Peyer's patch (tissue), 4 donors: ENCODE results near the gene SLC4A3.

Experiments
- POLR2A ChIP-seq, 2 donors: fragments of 450-650 bp; IDR thresholded peaks; one replicate each; pipeline ENCODE4 v1.5.1; 2017; ENCODE audit warnings: antibody characterized with exemption in 2 of 2, mild to moderate bottlenecking in 2 of 2, moderate library complexity in 2 of 2
- TF ChIP-seq, protein P1 (sequence below), 6 experiments: fragments of 450-650 bp in 4 of 6; fragments of 200-600 bp in 2 of 6; sonication (generic) in 1 of 6; IDR thresholded peaks; one replicate each; pipeline ENCODE4 v1.5.1; 2017 to 2019; ENCODE audit warnings: antibody characterized with exemption in 6 of 6, mild to moderate bottlenecking in 3 of 6, moderate library complexity in 1 of 6

DNA sequence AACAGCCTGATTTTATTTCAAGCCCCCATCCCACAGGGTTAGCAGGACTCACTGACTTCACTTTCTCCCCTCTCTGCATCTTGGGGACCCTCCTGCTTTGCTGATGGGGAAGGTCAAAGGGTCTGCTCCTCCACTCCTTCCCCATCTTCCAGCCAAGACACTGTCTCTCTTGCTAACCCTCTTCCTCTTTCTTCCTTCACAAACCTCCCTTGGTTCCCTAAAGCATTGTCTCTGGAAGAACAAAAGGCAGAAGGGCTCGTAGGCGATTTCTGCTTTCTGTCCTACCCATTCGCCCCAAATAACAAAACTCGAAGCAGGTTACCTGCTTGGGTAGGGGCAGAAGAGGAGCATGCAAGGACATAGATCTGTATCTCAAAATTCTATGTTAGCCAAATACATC is 5.5 kb upstream of the SLC4A3 start:
- no peak for TF ChIP-seq POLR2A (IDR thresholded peaks at IDR 0.05)
- TF ChIP-seq, protein P1, sequence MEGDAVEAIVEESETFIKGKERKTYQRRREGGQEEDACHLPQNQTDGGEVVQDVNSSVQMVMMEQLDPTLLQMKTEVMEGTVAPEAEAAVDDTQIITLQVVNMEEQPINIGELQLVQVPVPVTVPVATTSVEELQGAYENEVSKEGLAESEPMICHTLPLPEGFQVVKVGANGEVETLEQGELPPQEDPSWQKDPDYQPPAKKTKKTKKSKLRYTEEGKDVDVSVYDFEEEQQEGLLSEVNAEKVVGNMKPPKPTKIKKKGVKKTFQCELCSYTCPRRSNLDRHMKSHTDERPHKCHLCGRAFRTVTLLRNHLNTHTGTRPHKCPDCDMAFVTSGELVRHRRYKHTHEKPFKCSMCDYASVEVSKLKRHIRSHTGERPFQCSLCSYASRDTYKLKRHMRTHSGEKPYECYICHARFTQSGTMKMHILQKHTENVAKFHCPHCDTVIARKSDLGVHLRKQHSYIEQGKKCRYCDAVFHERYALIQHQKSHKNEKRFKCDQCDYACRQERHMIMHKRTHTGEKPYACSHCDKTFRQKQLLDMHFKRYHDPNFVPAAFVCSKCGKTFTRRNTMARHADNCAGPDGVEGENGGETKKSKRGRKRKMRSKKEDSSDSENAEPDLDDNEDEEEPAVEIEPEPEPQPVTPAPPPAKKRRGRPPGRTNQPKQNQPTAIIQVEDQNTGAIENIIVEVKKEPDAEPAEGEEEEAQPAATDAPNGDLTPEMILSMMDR (IDR thresholded peaks at IDR 0.05), result no peak
